Epithelial cell of prostate (primary cell): Measurements from ENCODE around the gene RASGRP1.
"Not testable (repeated sequence)": the region's sequence is repeated elsewhere in the genome, so short reads cannot be mapped to it uniquely, and the experiment has no call there.

Source experiments
- DNase-seq: peaks from one replicate; pipeline ENCODE4 v3.0.0-alpha.2; 2011; ENCODE audit warnings: low read depth, low spot score
- H3K27ac ChIP-seq: fragments of 450-650 bp; 2 replicates; pipeline ENCODE4 v1.5.1; 2017; ENCODE audit warnings: mild to moderate bottlenecking

Gene RASGRP1

GRCh38 chr15:38564557-38565286, at the start of gene RASGRP1:
Gene RASGRP1, minus strand, starts transcription at chr15:38564814. Its CDS starts 186 bp downstream, at chr15:38564628.
- H3K27ac ChIP-seq: no peak within 1 kb of the TSS
- no peak for DNase-seq

GRCh38 chr15:38613085-38613484, 48.5 kb upstream of the RASGRP1 start:
- H3K27ac ChIP-seq: no peak overlapping the region
- DNase-seq: no peak

DNA sequence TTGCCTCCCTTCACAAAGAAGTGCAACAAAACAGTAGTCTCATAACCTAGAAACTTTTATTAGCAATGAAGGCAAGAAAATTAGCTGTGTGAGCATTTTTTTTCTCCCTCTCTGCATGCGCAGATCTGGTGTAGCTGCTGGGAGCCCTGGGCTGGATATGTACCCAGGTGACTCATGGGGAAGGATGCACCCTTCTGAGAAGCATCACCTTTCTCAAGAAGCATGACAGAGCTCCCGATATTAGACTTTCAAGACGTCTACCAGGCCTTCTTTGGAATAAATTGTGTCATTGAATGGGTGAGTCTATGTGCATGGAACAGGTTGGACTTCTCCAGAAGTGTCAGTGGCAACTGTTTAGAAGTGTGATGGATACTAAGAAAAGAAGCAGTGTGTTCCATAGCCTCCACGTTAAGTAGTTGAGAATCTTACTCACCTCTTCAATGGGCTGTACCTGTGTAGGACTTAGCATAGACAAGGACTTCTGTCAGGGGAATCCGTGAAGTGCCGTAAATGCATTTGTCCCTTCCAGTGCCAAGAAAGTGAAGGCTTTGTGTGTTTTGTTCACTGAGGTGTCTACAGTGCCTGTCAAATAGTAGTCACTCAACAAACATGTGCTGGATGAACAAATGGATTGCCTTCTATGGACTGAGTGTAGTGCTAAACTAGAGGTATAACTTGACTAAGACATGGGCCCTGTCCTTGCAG, 47.7 kb upstream of the RASGRP1 start:
- no peak overlapping the region for H3K27ac ChIP-seq
- no peak for DNase-seq

DNA sequence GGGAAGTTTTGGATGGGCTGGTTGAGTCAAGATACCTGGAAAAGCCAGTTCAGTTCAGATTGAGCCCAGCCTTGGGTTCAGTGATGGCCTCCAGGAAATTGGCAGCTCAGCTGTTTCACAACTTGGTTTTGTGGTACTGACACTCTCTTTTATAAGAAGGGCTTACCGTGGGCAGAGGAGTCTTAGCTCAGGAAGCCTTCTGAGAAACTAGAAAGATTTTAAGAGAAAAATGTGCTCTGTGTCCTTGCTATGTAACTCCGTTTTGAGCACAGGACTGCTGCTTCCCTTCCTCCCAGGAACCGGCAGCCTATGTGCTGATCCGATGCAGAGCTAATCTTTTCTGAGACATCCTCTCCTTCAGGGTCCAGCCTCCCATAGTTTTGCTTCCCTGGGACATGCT, 46.6 kb upstream of the RASGRP1 start:
- no peak overlapping the region for H3K27ac ChIP-seq
- no peak for DNase-seq

DNA sequence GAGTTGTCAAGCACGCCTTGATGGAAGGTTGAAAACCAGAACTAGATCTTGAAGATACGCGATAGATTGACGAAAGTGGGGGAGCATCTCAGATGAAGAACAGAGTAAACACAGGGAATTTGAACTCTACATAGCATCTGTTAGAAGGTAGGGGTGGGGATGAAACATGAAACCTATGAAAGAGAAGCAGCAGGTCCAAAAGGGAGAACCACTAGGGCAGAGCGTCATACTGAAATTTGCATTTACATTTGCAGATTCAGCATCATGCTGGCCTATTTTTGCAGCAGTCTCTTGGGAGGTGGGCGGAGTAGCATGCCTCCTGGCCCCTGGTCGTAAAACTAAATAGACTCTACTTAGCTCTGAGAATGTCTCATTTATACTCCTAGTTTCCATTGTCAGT, 46.1 kb upstream of the RASGRP1 start:
- no peak for DNase-seq
- H3K27ac ChIP-seq: no peak overlapping the region

DNA sequence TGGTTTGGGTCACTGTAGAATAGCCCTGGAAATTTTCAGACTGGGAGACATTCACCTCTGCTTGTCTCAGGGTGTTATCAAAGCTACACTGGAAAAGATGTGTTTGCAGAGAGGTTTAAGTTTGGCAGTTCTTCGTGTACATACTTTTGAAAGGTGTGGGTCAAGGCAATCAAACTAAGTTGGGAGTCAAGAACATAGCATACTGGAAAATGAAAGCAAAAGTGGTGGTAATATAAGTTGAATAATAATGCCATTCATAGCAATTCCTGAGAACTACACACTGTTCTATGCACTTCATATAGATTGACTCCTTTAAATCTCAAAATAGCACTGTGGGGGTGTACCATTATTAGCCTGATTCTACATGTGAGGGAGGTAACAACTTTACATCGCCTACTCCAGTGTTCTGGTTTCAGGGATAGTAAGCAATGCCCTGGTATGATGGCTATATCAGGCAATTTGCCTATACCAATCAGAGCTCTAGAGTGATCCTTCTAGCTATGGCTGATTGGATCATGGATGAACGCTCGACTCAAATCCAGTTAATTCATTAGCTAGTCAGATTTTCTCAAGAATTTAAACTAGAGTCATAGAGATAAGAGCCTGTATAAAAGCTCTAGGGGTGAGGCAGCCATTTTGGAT, 44.6 kb upstream of the RASGRP1 start:
- DNase-seq: no peak
- H3K27ac ChIP-seq: no peak overlapping the region

GRCh38 chr15:38608682-38609081, 44.1 kb upstream of the RASGRP1 start:
- no peak for DNase-seq
- H3K27ac ChIP-seq: no peak overlapping the region

DNA sequence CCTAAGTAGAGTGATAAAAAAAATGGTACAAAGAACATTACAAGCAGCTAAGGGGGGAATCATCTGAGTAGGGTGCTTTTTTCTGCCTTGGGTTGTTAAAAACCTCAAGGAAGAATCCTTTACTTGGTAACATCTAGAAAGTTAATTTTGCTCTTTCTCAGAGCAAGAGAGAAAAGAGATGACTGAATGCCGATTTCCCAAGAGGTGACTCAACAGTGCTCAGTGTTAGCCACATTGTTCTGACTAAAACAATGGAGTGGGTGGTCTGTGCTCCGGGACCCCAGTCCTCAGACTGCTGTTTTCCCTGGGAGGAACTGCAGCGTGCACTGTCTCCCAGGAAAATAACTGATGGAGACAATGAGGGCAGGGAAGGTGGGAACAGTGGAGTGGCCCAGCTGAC, 41.1 kb upstream of the RASGRP1 start:
- no peak for DNase-seq
- no peak overlapping the region for H3K27ac ChIP-seq

GRCh38 chr15:38603672-38604071, 39.1 kb upstream of the RASGRP1 start:
- DNase-seq: no peak

GRCh38 chr15:38602910-38603670, 38.5 kb upstream of the RASGRP1 start:
- DNase-seq: no peak
- H3K27ac ChIP-seq: no peak overlapping the region

More at GRCh38 chr15:38603672-38604071, 39.1 kb upstream of the RASGRP1 start:
- no peak overlapping the region for H3K27ac ChIP-seq

DNA sequence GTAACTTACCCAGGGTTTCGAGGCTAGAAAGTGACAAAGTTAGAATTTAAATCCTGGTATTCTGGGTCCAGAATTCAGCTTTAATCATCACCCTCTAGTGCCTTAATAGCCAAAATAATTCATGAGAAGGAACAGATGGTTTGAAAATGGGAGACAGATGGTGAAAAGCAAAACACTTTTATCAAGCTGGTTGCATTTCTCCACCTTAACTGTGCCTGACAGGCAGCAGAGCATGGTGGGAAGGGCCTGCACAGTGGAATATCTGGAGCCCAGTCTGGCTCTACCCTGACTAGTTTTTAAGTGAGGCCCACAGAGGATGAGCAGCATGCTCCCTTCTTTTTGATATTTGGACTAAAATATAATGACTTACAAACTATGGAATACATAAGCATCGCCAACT, 35.6 kb upstream of the RASGRP1 start:
- DNase-seq: no peak
- H3K27ac ChIP-seq: no peak overlapping the region

DNA sequence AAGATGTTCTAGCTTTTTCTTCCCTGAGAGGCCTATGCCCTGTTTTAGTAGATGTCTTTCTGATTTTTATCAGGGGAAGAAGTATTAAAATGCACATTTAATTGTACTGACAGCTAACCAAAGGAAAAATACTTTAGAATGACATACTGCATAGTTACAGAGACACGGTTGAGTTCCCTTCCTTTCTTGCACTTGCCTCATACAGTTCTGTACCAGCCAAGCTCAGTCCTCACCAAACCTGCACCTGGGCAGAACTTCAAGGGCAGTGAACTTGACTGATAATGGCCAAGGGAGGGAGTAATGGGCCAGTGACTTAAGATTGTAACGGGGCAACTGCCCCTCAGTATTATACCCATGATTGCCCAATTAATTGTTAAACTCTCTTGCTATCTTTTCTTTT, 34.1 kb upstream of the RASGRP1 start:
- no peak overlapping the region for H3K27ac ChIP-seq
- DNase-seq: no peak

DNA sequence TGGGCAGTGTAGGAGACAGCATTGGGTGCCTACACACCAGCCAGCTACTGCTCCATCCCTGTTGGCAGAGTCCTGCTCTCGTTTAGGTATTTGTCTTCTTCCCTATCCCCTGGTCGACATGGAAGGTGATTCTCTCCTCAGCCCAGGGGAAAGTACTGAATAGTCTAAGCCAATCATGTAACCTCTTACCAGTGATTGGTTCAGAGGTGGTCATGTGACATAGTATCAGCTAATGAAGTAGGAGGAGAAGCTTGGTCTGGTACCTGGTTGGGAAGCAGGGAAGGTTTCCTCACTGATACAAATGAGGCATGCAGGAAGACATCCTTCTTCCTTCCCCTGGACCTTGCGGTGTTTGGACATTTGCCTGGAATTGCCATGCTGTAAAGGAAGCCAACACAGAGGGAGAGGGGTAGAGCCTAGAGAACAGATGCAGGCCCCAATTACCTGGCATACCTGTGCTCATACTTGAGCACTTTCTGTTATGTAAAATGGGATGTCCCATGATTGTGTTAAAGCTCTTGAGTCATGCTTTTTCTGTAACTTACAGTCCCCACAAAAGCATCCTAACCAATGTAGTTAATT, 32.7 kb upstream of the RASGRP1 start:
- no peak for DNase-seq
- H3K27ac ChIP-seq: no peak overlapping the region

DNA sequence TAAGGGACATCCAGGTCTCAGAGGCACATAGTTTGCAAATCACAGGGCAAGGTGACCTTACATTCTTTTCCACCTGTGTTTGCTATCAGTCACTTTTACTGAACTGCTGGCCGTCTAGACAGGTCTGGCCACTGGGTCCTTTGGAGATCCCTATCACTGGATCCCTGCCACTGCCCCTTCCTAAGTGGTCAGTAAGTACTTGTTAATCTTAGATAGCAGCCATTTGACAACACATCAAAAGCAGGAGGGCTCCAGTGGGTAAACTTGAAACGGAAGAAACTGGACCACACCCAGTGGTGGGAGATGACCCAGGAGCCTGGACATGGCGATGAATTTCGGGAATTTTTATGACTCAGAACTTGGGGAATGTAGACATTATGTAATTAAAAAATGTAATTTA, 28.9 kb upstream of the RASGRP1 start:
- no peak overlapping the region for H3K27ac ChIP-seq
- DNase-seq: no peak

- no peak overlapping the region for H3K27ac ChIP-seq
- DNase-seq: peak; percentile 79
Measured at GRCh38 chr15:38589502-38589901, 24.9 kb upstream of the RASGRP1 start.

DNA sequence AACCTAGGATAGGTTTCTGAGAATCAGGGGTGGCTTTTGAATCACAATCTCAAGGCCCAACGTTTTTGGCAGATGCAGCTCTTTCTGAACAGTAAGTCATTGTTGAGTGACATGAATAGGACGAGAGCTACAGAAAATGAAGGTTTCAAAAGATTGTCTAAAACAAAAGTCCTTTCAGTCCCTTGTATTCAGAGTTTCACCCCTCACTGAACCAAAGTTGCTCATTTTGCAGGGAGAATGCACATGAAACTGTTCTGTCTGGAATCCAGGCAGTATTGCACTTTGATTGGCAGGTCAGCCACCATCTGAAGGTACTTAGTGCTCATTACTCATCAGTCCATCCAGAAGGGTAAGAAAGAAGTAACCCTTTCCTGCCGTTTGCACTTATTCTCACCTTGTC, 24.1 kb upstream of the RASGRP1 start:
- no peak for DNase-seq
- no peak overlapping the region for H3K27ac ChIP-seq

GRCh38 chr15:38587214-38587613, 22.6 kb upstream of the RASGRP1 start:
- no peak overlapping the region for H3K27ac ChIP-seq
- DNase-seq: no peak

GRCh38 chr15:38586005-38586404, 21.4 kb upstream of the RASGRP1 start:
- H3K27ac ChIP-seq, DNase-seq: not testable (repeated sequence)

- no peak overlapping the region for H3K27ac ChIP-seq
- no peak for DNase-seq
Measured at GRCh38 chr15:38578626-38579025, 14.0 kb upstream of the RASGRP1 start.

- no peak overlapping the region for H3K27ac ChIP-seq
- no peak for DNase-seq
Measured at GRCh38 chr15:38577424-38577987, 12.9 kb upstream of the RASGRP1 start.
